Neural progenitor cell (in vitro differentiated cells): ENCODE data around the gene ARL4D. TPM values are rescaled to one million over a fixed set of nuclear protein-coding genes. Genes with fewer than 3 reads are reported as not detected.

ENCODE experiments used
- DNase-seq: peaks from one replicate; pipeline ENCODE4 v3.0.0-alpha.2; 2016; ENCODE audit warnings: low spot score
- H2AFZ ChIP-seq: fragments of 200-600 bp; sonication (generic); replicated peaks from 2 replicates; pipeline ENCODE4 v1.6.1; 2016; ENCODE audit warnings: antibody characterized with exemption
- H3F3A ChIP-seq: fragments of 200-600 bp; sonication (generic); 2 replicates; pipeline ENCODE4 v1.6.1; 2016; ENCODE audit warnings: antibody characterized with exemption, low read depth
- H3K27ac ChIP-seq: fragments of 200-600 bp; sonication (generic); 2 replicates; pipeline ENCODE4 v1.5.1; 2016; ENCODE audit warnings: mild to moderate bottlenecking
- H3K27me3 ChIP-seq: fragments of 200-600 bp; sonication (generic); 2 replicates; pipeline ENCODE4 v1.6.1; 2016; ENCODE audit warnings: mild to moderate bottlenecking, moderate library complexity
- H3K36me3 ChIP-seq: fragments of 200-600 bp; sonication (generic); 2 replicates; pipeline ENCODE4 v1.5.1; 2016
- H3K4me1 ChIP-seq: fragments of 200-600 bp; sonication (generic); 2 replicates; pipeline ENCODE4 v1.6.1; 2016; ENCODE audit warnings: mixed run types
- H3K4me2 ChIP-seq: fragments of 200-600 bp; sonication (generic); 2 replicates; pipeline ENCODE4 v1.6.1; 2016
- H3K4me3 ChIP-seq: fragments of 200-600 bp; sonication (generic); 2 replicates; pipeline ENCODE4 v1.5.1; 2016
- H3K79me2 ChIP-seq: fragments of 200-600 bp; sonication (generic); 2 replicates; pipeline ENCODE4 v1.6.1; 2016; ENCODE audit warnings: low read depth
- H3K9ac ChIP-seq: fragments of 200-600 bp; sonication (generic); 2 replicates; pipeline ENCODE4 v1.6.1; 2016
- H3K9me3 ChIP-seq: fragments of 200-600 bp; sonication (generic); 2 replicates; pipeline ENCODE4 v1.5.1; 2016; ENCODE audit warnings: low read depth
- H4K20me1 ChIP-seq: fragments of 200-600 bp; sonication (generic); 2 replicates; pipeline ENCODE4 v1.6.1; 2016; ENCODE audit warnings: low read depth
- H3K27ac Mint-ChIP-seq: 3 replicates; pipeline ENCODE4 v1.8.0; 2021; ENCODE audit warnings: mixed read lengths
- H3K27me3 Mint-ChIP-seq: 2 replicates; pipeline ENCODE4 v1.8.0; 2022; ENCODE audit warnings: low read depth, mild to moderate bottlenecking, inconsistent platforms, moderate library complexity, mixed read lengths; ENCODE audit not compliant: insufficient read depth
- H3K36me3 Mint-ChIP-seq: 3 replicates; pipeline ENCODE4 v1.8.0; 2021; ENCODE audit warnings: mixed read lengths
- H3K4me1 Mint-ChIP-seq: 3 replicates; pipeline ENCODE4 v1.8.0; 2021; ENCODE audit warnings: mixed read lengths
- H3K4me3 Mint-ChIP-seq: 3 replicates; pipeline ENCODE4 v1.8.0; 2021; ENCODE audit warnings: mild to moderate bottlenecking, moderate library complexity, mixed read lengths
- H3K9me3 Mint-ChIP-seq: 3 replicates; pipeline ENCODE4 v1.8.0; 2020; ENCODE audit warnings: mixed read lengths
- EZH2 ChIP-seq: fragments of 200-600 bp; sonication (generic); IDR thresholded peaks from 2 replicates; pipeline ENCODE4 v1.6.1; 2017; ENCODE audit warnings: antibody characterized with exemption, mild to moderate bottlenecking, moderate library complexity
- EZH2phosphoT487 ChIP-seq: fragments of 200-600 bp; sonication (generic); IDR thresholded peaks from 2 replicates; pipeline ENCODE4 v1.6.1; 2017; ENCODE audit warnings: antibody characterized with exemption
- total RNA-seq: library from RNA; depleted of rRNA; stranded (reverse); fragments of >200 nt; gene quantifications from 2 replicates; pipeline ENCODE4 v1.2.3, GENCODE V29; 2015; ENCODE audit warnings: low replicate concordance
- TF ChIP-seq, protein P1 (sequence below): fragments of 200-600 bp; sonication (generic); IDR thresholded peaks from 2 replicates; pipeline ENCODE4 v1.5.1; 2017; ENCODE audit warnings: antibody characterized with exemption, mild to moderate bottlenecking

The ARL4D gene
- total RNA-seq, 1 donor from 2014 or later: 9.2 TPM

- H3K79me2 ChIP-seq: no peaks in the 10 kb centered on the region
- no peaks in the 10 kb centered on the region for H3K27me3 ChIP-seq
- no peak overlapping the region for H3K4me2 ChIP-seq
- H3K27ac ChIP-seq: no peak overlapping the region
- Mint-ChIP-seq H3K27me3 (peaks cover 2% of the 10 kb centered on the region), H3K36me3 (no peaks in the 10 kb centered on the region), H3K9me3 (peaks cover 3% of the 10 kb centered on the region), H3K27ac (no peak overlapping the region), H3K4me1 (peaks cover 7% of the 10 kb centered on the region), H3K4me3 (no peak overlapping the region)
- DNase-seq: no peak
- no peaks in the 10 kb centered on the region for H4K20me1 ChIP-seq
- no peaks in the 10 kb centered on the region for H3K9me3 ChIP-seq
- no peak overlapping the region for H3K4me3 ChIP-seq
- no peak overlapping the region for H2AFZ ChIP-seq
- TF ChIP-seq, protein P1, sequence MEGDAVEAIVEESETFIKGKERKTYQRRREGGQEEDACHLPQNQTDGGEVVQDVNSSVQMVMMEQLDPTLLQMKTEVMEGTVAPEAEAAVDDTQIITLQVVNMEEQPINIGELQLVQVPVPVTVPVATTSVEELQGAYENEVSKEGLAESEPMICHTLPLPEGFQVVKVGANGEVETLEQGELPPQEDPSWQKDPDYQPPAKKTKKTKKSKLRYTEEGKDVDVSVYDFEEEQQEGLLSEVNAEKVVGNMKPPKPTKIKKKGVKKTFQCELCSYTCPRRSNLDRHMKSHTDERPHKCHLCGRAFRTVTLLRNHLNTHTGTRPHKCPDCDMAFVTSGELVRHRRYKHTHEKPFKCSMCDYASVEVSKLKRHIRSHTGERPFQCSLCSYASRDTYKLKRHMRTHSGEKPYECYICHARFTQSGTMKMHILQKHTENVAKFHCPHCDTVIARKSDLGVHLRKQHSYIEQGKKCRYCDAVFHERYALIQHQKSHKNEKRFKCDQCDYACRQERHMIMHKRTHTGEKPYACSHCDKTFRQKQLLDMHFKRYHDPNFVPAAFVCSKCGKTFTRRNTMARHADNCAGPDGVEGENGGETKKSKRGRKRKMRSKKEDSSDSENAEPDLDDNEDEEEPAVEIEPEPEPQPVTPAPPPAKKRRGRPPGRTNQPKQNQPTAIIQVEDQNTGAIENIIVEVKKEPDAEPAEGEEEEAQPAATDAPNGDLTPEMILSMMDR: no peak
- TF ChIP-seq EZH2: no peak
- no peak for TF ChIP-seq EZH2phosphoT487
- no peak overlapping the region for H3K9ac ChIP-seq
- H3K36me3 ChIP-seq: no peaks in the 10 kb centered on the region
- peaks cover 9% of the 10 kb centered on the region for H3K4me1 ChIP-seq
- H3F3A ChIP-seq: peaks cover 12% of the 10 kb centered on the region
Observed at GRCh38 chr17:43442711-43443110, 43.9 kb downstream of the ARL4D start.

DNA sequence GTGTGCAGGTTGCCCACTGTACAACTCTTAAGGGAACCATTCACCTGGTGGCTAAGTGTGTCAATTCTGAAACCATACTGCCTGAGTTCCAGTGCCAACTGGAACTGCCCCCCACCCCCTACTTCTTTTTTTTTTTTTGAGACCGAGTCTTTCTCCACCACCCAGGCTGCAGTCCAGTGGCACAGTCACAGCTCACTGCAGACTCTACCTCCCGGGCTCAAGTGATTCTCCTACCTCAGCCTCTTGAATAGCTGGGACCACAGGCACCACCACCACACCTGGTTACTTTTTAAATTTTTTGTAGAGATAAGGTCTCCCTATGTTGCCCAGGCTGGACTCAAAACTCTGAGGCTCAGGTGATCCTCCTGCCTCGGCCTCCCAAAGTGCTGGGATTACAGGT, 44.6 kb downstream of the ARL4D start:
- DNase-seq: no peak
- Mint-ChIP-seq H3K27ac (no peak overlapping the region), H3K36me3 (no peaks in the 10 kb centered on the region), H3K4me3 (no peak overlapping the region), H3K9me3 (peaks cover 3% of the 10 kb centered on the region), H3K27me3 (peaks cover 2% of the 10 kb centered on the region), H3K4me1 (peaks cover 7% of the 10 kb centered on the region)
- no peak overlapping the region for H3K4me2 ChIP-seq
- H3K4me3 ChIP-seq: no peak overlapping the region
- no peak for TF ChIP-seq EZH2phosphoT487
- TF ChIP-seq, protein P1: no peak
- TF ChIP-seq EZH2: no peak
- peaks cover 11% of the 10 kb centered on the region for H3F3A ChIP-seq
- no peaks in the 10 kb centered on the region for H4K20me1 ChIP-seq
- H3K27ac ChIP-seq: no peak overlapping the region
- H3K79me2 ChIP-seq: no peaks in the 10 kb centered on the region
- peaks cover 9% of the 10 kb centered on the region for H3K4me1 ChIP-seq
- no peaks in the 10 kb centered on the region for H3K36me3 ChIP-seq
- no peak overlapping the region for H2AFZ ChIP-seq
- H3K9me3 ChIP-seq: no peaks in the 10 kb centered on the region
- H3K27me3 ChIP-seq: no peaks in the 10 kb centered on the region
- H3K9ac ChIP-seq: no peak overlapping the region

- no peak overlapping the region for H3K27ac ChIP-seq
Observed at GRCh38 chr17:43444223-43445008, 45.6 kb downstream of the ARL4D start.

More at GRCh38 chr17:43444223-43445008, 45.6 kb downstream of the ARL4D start:
- Mint-ChIP-seq H3K27me3 (peaks cover 10% of the 10 kb centered on the region), H3K4me1 (no peaks in the 10 kb centered on the region), H3K36me3 (no peaks in the 10 kb centered on the region), H3K9me3 (peaks cover 3% of the 10 kb centered on the region), H3K27ac (peak overlapping the region; percentile 38), H3K4me3 (no peak overlapping the region)
- Histone ChIP-seq H2AFZ (no peak overlapping the region), H3K79me2 (no peaks in the 10 kb centered on the region), H3K4me2 (no peak overlapping the region), H3K9me3 (no peaks in the 10 kb centered on the region), H3K9ac (no peak overlapping the region), H3K27me3 (no peaks in the 10 kb centered on the region), H3K4me3 (no peak overlapping the region), H3K36me3 (no peaks in the 10 kb centered on the region), H4K20me1 (no peaks in the 10 kb centered on the region), H3K4me1 (no peaks in the 10 kb centered on the region), H3F3A (peaks cover 1% of the 10 kb centered on the region)
- TF ChIP-seq EZH2phosphoT487 (no peak), EZH2 (no peak)
- TF ChIP-seq, protein P1: no peak
- no peak for DNase-seq
